Ectodermal cell (in vitro differentiated cells): ENCODE data around the gene ARMH3.
"Not testable (repeated sequence)": the region's sequence is repeated elsewhere in the genome, so short reads cannot be mapped to it uniquely, and the experiment has no call there.

ENCODE experiments used
- H3K27ac ChIP-seq: 2 replicates; pipeline ENCODE4 v1.7.0; 2013; ENCODE audit warnings: mild to moderate bottlenecking, low read depth, low read length; ENCODE audit not compliant: insufficient read depth, poor library complexity, severe bottlenecking
- H3K27me3 ChIP-seq: 2 replicates; pipeline ENCODE4 v1.7.0; 2013; ENCODE audit warnings: mild to moderate bottlenecking, low read length; ENCODE audit not compliant: insufficient read depth, control insufficient read depth, poor library complexity, severe bottlenecking
- H3K36me3 ChIP-seq: one replicate; pipeline ENCODE4 v1.7.0; 2013; ENCODE audit warnings: low read length; ENCODE audit not compliant: control insufficient read depth, insufficient read depth
- H3K4me1 ChIP-seq: one replicate; pipeline ENCODE4 v1.7.0; 2013; ENCODE audit warnings: low read length; ENCODE audit not compliant: control insufficient read depth, insufficient read depth
- H3K4me3 ChIP-seq: 2 replicates; pipeline ENCODE4 v1.7.0; 2013; ENCODE audit warnings: low read depth, low read length, control low read depth; ENCODE audit not compliant: insufficient read depth
- H3K9me3 ChIP-seq: 2 replicates; pipeline ENCODE4 v1.7.0; 2013; ENCODE audit warnings: mild to moderate bottlenecking, low read length, moderate library complexity; ENCODE audit not compliant: control insufficient read depth
- WGBS, 2 experiments: methylation state at CpG; one replicate each; pipeline ENCODE4 v1.1.7; 2013; ENCODE audit warnings: missing lambda C conversion rate in 2 of 2; 5-methylcytosine and 5-hydroxymethylcytosine counted together

Gene ARMH3

GRCh38 chr10:101987136-101987535, 68.8 kb downstream of the ARMH3 start:
- 92 to 94% methylated on average over 3 of the region's 3 CpGs for WGBS, 2 experiments
- no peaks in the 10 kb centered on the region for H3K4me1 ChIP-seq
- no peak overlapping the region for H3K4me3 ChIP-seq
- peaks cover 30% of the 10 kb centered on the region for H3K36me3 ChIP-seq
- no peak overlapping the region for H3K27ac ChIP-seq
- H3K27me3 ChIP-seq: no peaks in the 10 kb centered on the region
- no peaks in the 10 kb centered on the region for H3K9me3 ChIP-seq

DNA sequence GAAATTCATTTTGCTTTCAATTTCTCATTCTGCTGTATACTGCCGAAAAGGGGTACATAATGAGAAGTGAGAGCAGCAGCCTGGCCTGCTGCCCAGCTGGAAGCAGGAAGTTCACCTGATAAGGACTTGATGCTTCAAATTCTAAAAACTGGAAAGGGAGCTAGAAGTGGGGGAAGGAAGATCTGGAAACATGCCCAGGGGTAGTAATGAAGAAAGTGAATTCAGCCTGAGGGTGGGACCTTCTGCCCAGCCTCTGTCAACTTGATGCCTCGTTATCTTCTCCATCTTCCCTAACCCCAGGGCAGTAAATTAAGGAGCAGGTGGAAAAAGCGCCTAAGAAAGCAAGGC, 69.4 kb downstream of the ARMH3 start:
- Histone ChIP-seq H3K27me3 (no peaks in the 10 kb centered on the region), H3K4me3 (no peak overlapping the region), H3K27ac (no peak overlapping the region), H3K36me3 (peaks cover 25% of the 10 kb centered on the region), H3K4me1 (no peaks in the 10 kb centered on the region), H3K9me3 (no peaks in the 10 kb centered on the region)
- 96% methylated on average over 3 of the region's 3 CpGs for WGBS, 2 experiments

DNA sequence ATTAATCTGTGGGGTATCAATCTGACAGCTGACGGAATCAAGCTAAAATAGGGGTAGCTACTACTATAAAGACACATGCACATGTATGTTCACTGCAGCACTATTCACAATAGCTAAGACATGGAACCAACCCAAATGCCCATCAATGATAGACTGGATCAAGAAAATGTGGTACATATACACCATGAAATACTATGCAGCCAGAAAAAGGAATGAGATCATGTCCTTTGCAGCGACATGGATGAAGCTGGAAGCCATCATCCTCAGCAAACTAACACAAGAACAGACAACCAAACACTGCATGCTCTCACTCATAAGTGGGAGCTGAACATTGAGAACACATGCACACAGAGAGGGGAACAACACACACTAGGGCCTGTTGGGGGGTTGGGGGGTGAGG, 75.3 kb downstream of the ARMH3 start:
- H3K27ac ChIP-seq, H3K9me3 ChIP-seq, H3K36me3 ChIP-seq, H3K4me3 ChIP-seq, H3K4me1 ChIP-seq, H3K27me3 ChIP-seq: not testable (repeated sequence)
- 77 to 95% methylated on average over 2 of the region's 2 CpGs for WGBS, 2 experiments

DNA sequence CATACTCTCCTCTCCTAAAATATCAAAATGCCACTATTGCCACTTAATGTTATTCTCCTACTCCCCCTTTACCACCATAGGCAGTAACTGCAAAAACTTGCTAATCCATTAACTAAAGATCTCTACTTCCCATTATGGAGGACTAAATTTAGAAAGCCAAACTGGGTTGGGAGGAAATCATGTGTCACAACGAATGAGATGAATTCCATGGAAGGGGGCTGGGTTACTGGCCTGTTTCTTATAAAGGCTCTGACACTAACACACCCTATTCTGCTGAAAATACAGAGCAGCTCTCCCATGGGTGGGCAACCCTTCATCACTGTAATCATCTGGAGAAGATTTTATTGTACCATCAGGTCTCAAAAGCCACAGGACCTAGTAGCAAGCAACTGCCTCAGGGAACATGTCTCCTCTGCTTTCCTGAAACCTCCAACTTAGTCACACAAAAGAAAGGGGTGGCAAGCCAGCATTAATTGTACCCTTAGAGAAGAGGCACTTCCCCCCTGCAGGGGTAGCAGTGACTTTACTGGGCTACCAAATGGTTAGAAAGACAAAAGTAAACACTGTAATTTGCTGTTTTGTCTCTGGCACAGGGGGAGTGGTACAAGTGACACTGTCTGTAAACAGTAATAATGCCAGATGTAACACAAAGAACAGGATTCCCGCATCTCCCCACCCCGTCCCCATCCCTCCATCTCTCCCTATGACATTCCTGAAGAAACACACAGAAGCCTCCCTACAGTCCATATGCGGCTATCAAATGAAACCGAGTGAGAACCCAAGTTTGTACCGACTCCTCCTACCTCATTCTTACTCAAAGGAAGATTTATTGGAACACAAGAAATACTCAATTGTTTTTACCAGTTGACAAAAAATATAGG, 81.6 kb downstream of the ARMH3 start:
- peaks cover 14% of the 10 kb centered on the region for H3K4me1 ChIP-seq
- H3K36me3 ChIP-seq: peaks cover 10% of the 10 kb centered on the region
- H3K27me3 ChIP-seq: no peaks in the 10 kb centered on the region
- H3K4me3 ChIP-seq: no peak overlapping the region
- 42 to 47% methylated on average over 6 of the region's 6 CpGs for WGBS, 2 experiments
- no peak overlapping the region for H3K27ac ChIP-seq
- H3K9me3 ChIP-seq: no peaks in the 10 kb centered on the region

GRCh38 chr10:101972761-101973160, 83.2 kb downstream of the ARMH3 start:
- Histone ChIP-seq H3K4me1 (peaks cover 14% of the 10 kb centered on the region), H3K27me3 (no peaks in the 10 kb centered on the region), H3K27ac (no peak overlapping the region), H3K9me3 (no peaks in the 10 kb centered on the region), H3K36me3 (peaks cover 10% of the 10 kb centered on the region), H3K4me3 (no peak overlapping the region)
- 91 to 95% methylated on average over 8 to 9 of the region's 9 CpGs for WGBS, 2 experiments

- H3K27me3 ChIP-seq: no peaks in the 10 kb centered on the region
- 65 to 83% methylated on average over 3 of the region's 4 CpGs for WGBS, 2 experiments
- no peak overlapping the region for H3K27ac ChIP-seq
- no peaks in the 10 kb centered on the region for H3K9me3 ChIP-seq
- H3K4me1 ChIP-seq: peaks cover 11% of the 10 kb centered on the region
- no peak overlapping the region for H3K4me3 ChIP-seq
- H3K36me3 ChIP-seq: peaks cover 10% of the 10 kb centered on the region
Measured at GRCh38 chr10:101969412-101969922, 86.5 kb downstream of the ARMH3 start.

GRCh38 chr10:101968940-101969321, 87.0 kb downstream of the ARMH3 start:
- Histone ChIP-seq H3K4me3 (no peak overlapping the region), H3K36me3 (peaks cover 10% of the 10 kb centered on the region), H3K27me3 (no peaks in the 10 kb centered on the region), H3K27ac (no peak overlapping the region), H3K4me1 (peaks cover 6% of the 10 kb centered on the region), H3K9me3 (no peaks in the 10 kb centered on the region)
- no CpG with 5 or more reads among the region's 1 CpG for WGBS, 2 experiments

DNA sequence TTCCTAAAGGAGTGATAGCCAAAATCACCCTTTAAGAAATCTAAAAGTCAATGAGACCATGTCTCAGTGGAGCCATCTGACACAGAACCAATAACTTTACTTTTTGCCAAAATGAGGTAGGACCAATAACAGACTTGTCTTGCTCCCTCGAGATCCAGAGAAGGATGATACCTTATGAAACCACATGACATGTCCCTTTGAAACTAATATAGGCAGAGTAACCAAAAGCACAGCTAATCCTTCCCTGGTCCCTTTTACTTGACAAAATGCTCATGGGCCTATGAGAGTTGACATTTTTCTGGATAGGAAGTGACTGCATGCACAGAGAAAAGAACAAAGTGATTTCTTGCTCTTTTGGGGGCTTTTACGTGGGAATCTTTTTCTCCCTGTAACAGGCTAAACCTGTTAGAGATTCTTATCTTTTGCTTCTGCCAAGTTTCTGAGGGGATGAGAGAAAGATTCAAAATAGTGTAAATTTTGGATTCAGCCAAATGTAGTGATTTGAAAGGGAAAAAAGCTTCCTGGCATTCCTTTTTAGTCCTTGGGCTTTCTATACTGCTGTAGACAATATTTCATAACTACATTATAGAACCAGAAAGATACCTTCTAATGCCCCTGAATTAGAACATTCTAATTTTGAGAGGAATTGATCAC, 87.6 kb downstream of the ARMH3 start:
- Histone ChIP-seq H3K27me3 (no peaks in the 10 kb centered on the region), H3K27ac (no peak overlapping the region), H3K4me3 (no peak overlapping the region), H3K36me3 (peaks cover 7% of the 10 kb centered on the region), H3K4me1 (peaks cover 2% of the 10 kb centered on the region), H3K9me3 (no peaks in the 10 kb centered on the region)
- 96 to 98% methylated on average over 2 of the region's 2 CpGs for WGBS, 2 experiments

GRCh38 chr10:101967713-101968112, 88.3 kb downstream of the ARMH3 start:
- Histone ChIP-seq H3K36me3 (peaks cover 6% of the 10 kb centered on the region), H3K4me3 (no peak overlapping the region), H3K27ac (no peak overlapping the region), H3K4me1 (no peaks in the 10 kb centered on the region), H3K9me3 (no peaks in the 10 kb centered on the region), H3K27me3 (no peaks in the 10 kb centered on the region)
- WGBS, 2 experiments: 85 to 93% methylated on average over 3 of the region's 3 CpGs

GRCh38 chr10:101967119-101967518, 88.9 kb downstream of the ARMH3 start:
- Histone ChIP-seq H3K27ac (no peak overlapping the region), H3K27me3 (no peaks in the 10 kb centered on the region), H3K4me1 (no peaks in the 10 kb centered on the region), H3K36me3 (peaks cover 6% of the 10 kb centered on the region), H3K4me3 (no peak overlapping the region), H3K9me3 (no peaks in the 10 kb centered on the region)
- 87 to 88% methylated on average over 2 of the region's 2 CpGs for WGBS, 2 experiments
